ENCODE measurements around the gene RPS6KA5. TPM values are rescaled to one million over a fixed set of nuclear protein-coding genes. Genes with fewer than 3 reads are reported as not detected.
"Not testable (repeated sequence)": the region's sequence is repeated elsewhere in the genome, so short reads cannot be mapped to it uniquely, and the experiment has no call there.

Gene RPS6KA5
- total RNA-seq, 3 donors from 2014 or later: 4.8 to 19.2 (median 11.8) TPM

- Histone ChIP-seq H3K9me3 (no peaks in the 10 kb centered on the region), H3K4me1 (no peaks in the 10 kb centered on the region), H3K4me3 (no peak overlapping the region), H3K36me3 (no peaks in the 10 kb centered on the region), H3K27ac (no peak overlapping the region), H3K27me3 (no peaks in the 10 kb centered on the region)
- intact Hi-C loops (cut with DNase I; ENCODE audit: low total_unique reads): no loop called here
- TF ChIP-seq CTCF (IDR thresholded peaks at IDR 0.05) (no peak), POLR2A (IDR thresholded peaks at IDR 0.05) (no peak), POLR2AphosphoS5 (IDR thresholded peaks at IDR 0.05) (no peak)
- DNase-seq (ENCODE audit: low spot score in 2 of 2): no peak
These were observed 78.8 kb downstream of the RPS6KA5 start for GRCh38 chr14:90981636-90982035.

- H3K9me3 ChIP-seq; DNase-seq (ENCODE audit: low spot score in 2 of 2); H3K4me1 ChIP-seq; H3K4me3 ChIP-seq; intact Hi-C loops (cut with DNase I; ENCODE audit: low total_unique reads); H3K27ac ChIP-seq; H3K27me3 ChIP-seq; H3K36me3 ChIP-seq: not testable (repeated sequence)
These were observed 79.8 kb downstream of the RPS6KA5 start for GRCh38 chr14:90980636-90981035.

- no peaks in the 10 kb centered on the region for H3K36me3 ChIP-seq
- no peak for TF ChIP-seq POLR2AphosphoS5 (IDR thresholded peaks at IDR 0.05)
- no peak for TF ChIP-seq CTCF (IDR thresholded peaks at IDR 0.05)
- H3K27me3 ChIP-seq: no peaks in the 10 kb centered on the region
- intact Hi-C loops (cut with DNase I; ENCODE audit: low total_unique reads): no loop called here
- no peaks in the 10 kb centered on the region for H3K4me1 ChIP-seq
- H3K27ac ChIP-seq: no peak overlapping the region
- no peak overlapping the region for H3K4me3 ChIP-seq
- H3K9me3 ChIP-seq: no peaks in the 10 kb centered on the region
- no peak for DNase-seq (ENCODE audit: low spot score in 2 of 2)
These were observed 80.9 kb downstream of the RPS6KA5 start for GRCh38 chr14:90979515-90979914.

GRCh38 chr14:90976101-90976500 lies 84.3 kb downstream of the RPS6KA5 start:
- no peaks in the 10 kb centered on the region for H3K36me3 ChIP-seq
- H3K4me3 ChIP-seq: no peak overlapping the region
- H3K9me3 ChIP-seq: no peaks in the 10 kb centered on the region
- H3K4me1 ChIP-seq: no peaks in the 10 kb centered on the region
- no peaks in the 10 kb centered on the region for H3K27me3 ChIP-seq
- DNase-seq (ENCODE audit: low spot score in 2 of 2): no peak
- TF ChIP-seq CTCF (IDR thresholded peaks at IDR 0.05) (no peak), POLR2AphosphoS5 (IDR thresholded peaks at IDR 0.05) (no peak), POLR2A (IDR thresholded peaks at IDR 0.05) (no peak)
- intact Hi-C loops (cut with DNase I; ENCODE audit: low total_unique reads): no loop called here
- no peak overlapping the region for H3K27ac ChIP-seq

GRCh38 chr14:90971687-90972086 lies 88.8 kb downstream of the RPS6KA5 start:
- Histone ChIP-seq H3K9me3 (no peaks in the 10 kb centered on the region), H3K4me3 (no peak overlapping the region), H3K27ac (no peak overlapping the region), H3K36me3 (no peaks in the 10 kb centered on the region), H3K27me3 (no peaks in the 10 kb centered on the region), H3K4me1 (no peaks in the 10 kb centered on the region)
- intact Hi-C loops (cut with DNase I; ENCODE audit: low total_unique reads): no loop called here
- no peak for TF ChIP-seq POLR2A (IDR thresholded peaks at IDR 0.05)
- no peak for TF ChIP-seq CTCF (IDR thresholded peaks at IDR 0.05)
- no peak for TF ChIP-seq POLR2AphosphoS5 (IDR thresholded peaks at IDR 0.05)
- no peak for DNase-seq (ENCODE audit: low spot score in 2 of 2)

- H3K27ac ChIP-seq: no peak overlapping the region
- intact Hi-C loops (cut with DNase I; ENCODE audit: low total_unique reads): no loop called here
- no peaks in the 10 kb centered on the region for H3K36me3 ChIP-seq
- no peak for DNase-seq (ENCODE audit: low spot score in 2 of 2)
- H3K4me1 ChIP-seq: no peaks in the 10 kb centered on the region
- no peak overlapping the region for H3K4me3 ChIP-seq
- no peak for TF ChIP-seq POLR2AphosphoS5 (IDR thresholded peaks at IDR 0.05)
- no peak for TF ChIP-seq POLR2A (IDR thresholded peaks at IDR 0.05)
- TF ChIP-seq CTCF (IDR thresholded peaks at IDR 0.05): no peak
- no peaks in the 10 kb centered on the region for H3K27me3 ChIP-seq
- no peaks in the 10 kb centered on the region for H3K9me3 ChIP-seq
These were observed 90.3 kb downstream of the RPS6KA5 start for GRCh38 chr14:90970167-90970600.

Data from breast epithelium (tissue), 4 donors.